Gastroesophageal sphincter (tissue), 3 donors: Measurements from ENCODE around the gene DGKI.

Source experiments
- CTCF ChIP-seq, 4 experiments: fragments of 200-600 bp in 2 of 4; fragments of 450-650 bp in 2 of 4; sonication (generic) in 1 of 4; IDR thresholded peaks; one replicate each; pipeline ENCODE4 v1.5.1; 2017 to 2019; ENCODE audit warnings: antibody characterized with exemption in 4 of 4, mild to moderate bottlenecking in 2 of 4, moderate library complexity in 2 of 4
- EP300 ChIP-seq: sonication (generic); formaldehyde crosslinking; IDR thresholded peaks from one replicate; pipeline ENCODE4 v1.6.1; 2017; ENCODE audit warnings: antibody characterized with exemption, mild to moderate bottlenecking
- POLR2AphosphoS5 ChIP-seq: sonication (generic); formaldehyde crosslinking; IDR thresholded peaks from one replicate; pipeline ENCODE4 v1.6.1; 2017; ENCODE audit warnings: antibody characterized with exemption

GRCh38 chr7:137667633-137668387 lies 179.0 kb downstream of the DGKI start:
- no peak for TF ChIP-seq CTCF (IDR thresholded peaks at IDR 0.05)
- no peak for TF ChIP-seq EP300
- no peak for TF ChIP-seq POLR2AphosphoS5
